H1 (cell line): ENCODE data around the gene DOCK1. TPM values are rescaled to one million over a fixed set of nuclear protein-coding genes. Genes with fewer than 3 reads are reported as not detected.

Source experiments
- CTCF ChIA-PET: fragments of 300-600 bp; sonication (Branson Sonifier 250); formaldehyde crosslinking; loops from one replicate; lab custom pipeline; 2021; ENCODE audit not compliant: partially characterized antibody; lab: Charles Lee
- POLR2A ChIA-PET: fragments of 300-600 bp; sonication (Branson Sonifier 250); formaldehyde crosslinking; loops from one replicate; lab custom pipeline; 2021; ENCODE audit warnings: inconsistent platforms; ENCODE audit not compliant: partially characterized antibody; lab: Charles Lee
- DNase-seq, 2 experiments: peaks; one replicate each; pipeline versions ENCODE4 v3.0.0 to v3.0.0-alpha.2; 2010 to 2022; ENCODE audit warnings: low spot score in 2 of 2, low read depth in 1 of 2, mixed read lengths in 1 of 2
- FAIRE-seq: peaks from 2 replicates; lab custom pipeline; 2011; peaks lifted over from hg19 to GRCh38; lab: Jason Lieb, UNC
- H2AFZ ChIP-seq: 2 replicates; pipeline ENCODE4 v1.8.1; 2012; ENCODE audit warnings: low read length, inconsistent platforms
- H2AK5ac ChIP-seq: 2 replicates; pipeline ENCODE4 v1.6.1; 2013; ENCODE audit warnings: low read depth, low read length
- H2BK120ac ChIP-seq: replicated peaks from 2 replicates; pipeline ENCODE3; 2013; ENCODE audit warnings: low read depth, low read length, inconsistent platforms
- H2BK12ac ChIP-seq: 2 replicates; pipeline ENCODE4 v1.6.1; 2013; ENCODE audit warnings: low read depth, low read length
- H2BK15ac ChIP-seq: 2 replicates; pipeline ENCODE4 v1.6.1; 2013; ENCODE audit warnings: low read length
- H2BK20ac ChIP-seq: 2 replicates; pipeline ENCODE4 v1.6.1; 2013; ENCODE audit warnings: low read length
- H2BK5ac ChIP-seq: 2 replicates; pipeline ENCODE4 v1.6.1; 2013; ENCODE audit warnings: low read depth, low read length
- H3K14ac ChIP-seq: 2 replicates; pipeline ENCODE4 v1.6.1; 2013; ENCODE audit warnings: inconsistent platforms; ENCODE audit not compliant: insufficient read length
- H3K18ac ChIP-seq: 2 replicates; pipeline ENCODE4 v1.6.1; 2013; ENCODE audit warnings: low read length; ENCODE audit errors: extremely low read depth
- H3K23ac ChIP-seq: 2 replicates; pipeline ENCODE4 v1.6.1; 2013; ENCODE audit warnings: inconsistent platforms; ENCODE audit not compliant: insufficient read length
- H3K23me2 ChIP-seq: 2 replicates; pipeline ENCODE4 v1.6.1; 2013; ENCODE audit warnings: low read depth, low read length
- H3K27ac ChIP-seq: 2 replicates; pipeline ENCODE4 v1.6.1; 2011; ENCODE audit warnings: low read depth, low read length, inconsistent platforms
- H3K27me3 ChIP-seq, 4 experiments: replicated peaks in 1 of 4; 1 replicate in 1 of 4; 2 replicates in 3 of 4; pipeline versions ENCODE4 v1.6.1 to v1.8.1; 2011 to 2013; ENCODE audit warnings: low read length in 3 of 4, mild to moderate bottlenecking in 3 of 4, inconsistent platforms in 2 of 4, mixed read lengths in 2 of 4, moderate library complexity in 1 of 4; ENCODE audit not compliant: control insufficient read depth in 3 of 4, insufficient read depth in 3 of 4; ENCODE audit errors: extremely low read depth in 1 of 4
- H3K36me3 ChIP-seq, 4 experiments: 2 replicates each; pipeline versions ENCODE4 v1.6.1 to v1.8.1; 2011 to 2013; ENCODE audit warnings: mild to moderate bottlenecking in 4 of 4, low read length in 3 of 4, moderate library complexity in 2 of 4, control low read depth in 1 of 4, inconsistent platforms in 1 of 4; ENCODE audit not compliant: insufficient read depth in 4 of 4, control insufficient read depth in 2 of 4
- H3K4ac ChIP-seq: replicated peaks from 2 replicates; pipeline ENCODE3; 2013; ENCODE audit warnings: low read length, low read depth, mixed read lengths, inconsistent platforms; ENCODE audit not compliant: insufficient read length
- H3K4me1 ChIP-seq, 4 experiments: replicated peaks in 1 of 4; 1 replicate in 1 of 4; 2 replicates in 3 of 4; pipeline versions ENCODE4 v1.6.1 to v1.8.1; 2011 to 2013; ENCODE audit warnings: low read length in 3 of 4, inconsistent platforms in 2 of 4, mixed read lengths in 1 of 4; ENCODE audit not compliant: insufficient read depth in 4 of 4, control insufficient read depth in 3 of 4
- H3K4me2 ChIP-seq, 2 experiments: 2 replicates each; pipeline versions ENCODE4 v1.6.1 to v1.8.1; 2011 to 2013; ENCODE audit warnings: low read depth in 2 of 2, low read length in 2 of 2, control low read depth in 1 of 2, inconsistent platforms in 1 of 2, mild to moderate bottlenecking in 1 of 2; ENCODE audit not compliant: insufficient read depth in 1 of 2
- H3K4me3 ChIP-seq, 4 experiments: fragments of 200-600, 300-600 bp in 1 of 4; sonication (generic), shearing (Covaris generic), sonication (Bioruptor Twin) in 1 of 4; 2 replicates each; pipeline versions ENCODE4 v1.5.1 to v1.8.1; 2011 to 2016; ENCODE audit warnings: low read length in 4 of 4, low read depth in 3 of 4, control low read depth in 2 of 4, inconsistent platforms in 2 of 4, mild to moderate bottlenecking in 2 of 4, mixed read lengths in 1 of 4, moderate library complexity in 1 of 4; ENCODE audit not compliant: insufficient read depth in 2 of 4; ENCODE audit errors: extremely low read depth in 1 of 4
- H3K56ac ChIP-seq: replicated peaks from 2 replicates; pipeline ENCODE3; 2013; ENCODE audit warnings: low read depth, mild to moderate bottlenecking, mixed read lengths, low read length, inconsistent platforms; ENCODE audit not compliant: insufficient read length
- H3K79me1 ChIP-seq: 2 replicates; pipeline ENCODE4 v1.6.1; 2013; ENCODE audit warnings: low read depth, low read length, control low read depth
- H3K79me2 ChIP-seq, 2 experiments: 2 replicates each; pipeline versions ENCODE4 v1.6.1 to v1.8.1; 2012 to 2013; ENCODE audit warnings: low read length in 2 of 2, mild to moderate bottlenecking in 2 of 2, inconsistent platforms in 1 of 2; ENCODE audit not compliant: insufficient read depth in 2 of 2, control insufficient read depth in 1 of 2
- H3K9ac ChIP-seq, 4 experiments: replicated peaks in 1 of 4; 1 replicate in 1 of 4; 2 replicates in 3 of 4; pipeline versions ENCODE4 v1.6.1 to v1.8.1; 2011 to 2013; ENCODE audit warnings: low read depth in 3 of 4, low read length in 3 of 4, control low read depth in 2 of 4, mild to moderate bottlenecking in 2 of 4, moderate library complexity in 2 of 4, inconsistent platforms in 1 of 4; ENCODE audit errors: extremely low read depth in 1 of 4
- H3K9me3 ChIP-seq, 2 experiments: 2 replicates each; pipeline versions ENCODE4 v1.6.1 to v1.8.1; 2012 to 2013; ENCODE audit warnings: mild to moderate bottlenecking in 2 of 2, moderate library complexity in 2 of 2, control low read depth in 1 of 2, inconsistent platforms in 1 of 2, low read depth in 1 of 2, low read length in 1 of 2, mixed read lengths in 1 of 2; ENCODE audit not compliant: insufficient read depth in 2 of 2
- H4K20me1 ChIP-seq, 2 experiments: replicated peaks in 1 of 2; 2 replicates each; pipeline versions ENCODE3 to v1.8.1; 2011 to 2013; ENCODE audit warnings: inconsistent platforms in 2 of 2, low read length in 2 of 2, mild to moderate bottlenecking in 1 of 2; ENCODE audit not compliant: insufficient read depth in 2 of 2, control insufficient read depth in 1 of 2
- H4K5ac ChIP-seq: 2 replicates; pipeline ENCODE4 v1.6.1; 2013; ENCODE audit warnings: low read length, low read depth, mixed read lengths, inconsistent platforms; ENCODE audit not compliant: insufficient read length
- H4K8ac ChIP-seq: 2 replicates; pipeline ENCODE4 v1.8.0; 2013; ENCODE audit warnings: mild to moderate bottlenecking, moderate library complexity, low read length, inconsistent platforms; ENCODE audit not compliant: insufficient read depth; ENCODE audit errors: extremely low read depth
- H4K91ac ChIP-seq: replicated peaks from 2 replicates; pipeline ENCODE3; 2013; ENCODE audit warnings: low read length, mixed read lengths, inconsistent platforms; ENCODE audit not compliant: insufficient read length
- TBP ChIP-seq: IDR thresholded peaks from 2 replicates; pipeline ENCODE4 v1.6.1; 2011; ENCODE audit warnings: low read depth, low read length, improper control_type of control experiment
- WGBS, 2 experiments: shearing (Covaris generic) in 1 of 2; methylation state at CpG; one replicate each; pipeline versions ENCODE4 v1.1.6 to v1.1.7; 2013 to 2015; ENCODE audit warnings: low lambda C conversion rate in 2 of 2, mixed read lengths in 2 of 2, inconsistent platforms in 1 of 2, low coverage in 1 of 2, missing lambda C conversion rate in 1 of 2; ENCODE audit not compliant: insufficient replicate concordance in 2 of 2, insufficient coverage in 1 of 2, insufficient read length in 1 of 2; ENCODE audit errors: extremely low coverage in 1 of 2, missing lambda C conversion rate in 1 of 2; 5-methylcytosine and 5-hydroxymethylcytosine counted together
- polyA plus RNA-seq, 7 experiments: library from polyadenylated mRNA; depleted of rRNA in 3 of 7; stranded (reverse) in 5 of 7; unstranded in 2 of 7; fragments of >200 nt in 5 of 7; fragments of 200-250 nt in 2 of 7; gene quantifications; 1 replicate in 5 of 7; 2 replicates in 1 of 7; 4 replicates in 1 of 7; pipeline versions ENCODE4 v1.2.1 to v1.2.3, GENCODE V29; 2011 to 2013; ENCODE audit warnings: missing spikeins in 2 of 7, mixed read lengths in 2 of 7
- total RNA-seq: library from RNA; stranded (reverse); fragmentation: NEBNext Ultra II Directional; extraction: Animal tissue kit (Norgen Biotek cat#: 25700); gene quantifications from 2 replicates; pipeline ENCODE4 v1.2.1, GENCODE V29; 2021

Gene DOCK1
- total and polyA plus RNA-seq, 2 of the 8 experiments (the other 6 are each of a cell fraction or from before 2014, with no cell fraction given): 11.6 to 53.0 TPM

DNA sequence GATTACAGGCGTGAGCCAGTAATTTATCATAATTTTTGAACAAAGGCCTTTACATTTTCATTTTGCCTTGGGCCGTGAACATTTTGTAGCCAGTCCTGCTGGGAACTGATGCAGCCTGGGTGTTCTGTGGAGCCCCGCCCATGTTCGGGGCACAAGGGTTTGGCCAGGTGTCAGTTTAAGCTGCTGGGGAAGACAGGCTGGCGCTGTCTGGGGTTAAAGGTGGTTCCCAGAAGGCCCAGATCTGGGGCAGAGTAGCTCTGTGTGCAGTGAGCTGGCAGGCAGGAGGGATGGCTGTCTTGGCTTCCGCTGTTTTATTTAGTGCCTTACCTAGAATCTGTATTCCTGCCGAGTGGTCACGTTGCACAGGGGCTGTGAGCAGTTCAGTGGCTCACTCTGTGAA is 50.2 kb downstream of the DOCK1 start:
- Histone ChIP-seq H4K5ac (no peak overlapping the region), H2BK15ac (no peak overlapping the region), H3K4me2 (no peak overlapping the region), H3K27me3 (no peaks in the 10 kb centered on the region), H3K79me1 (peaks cover 11% of the 10 kb centered on the region), H3K4me3 (no peak overlapping the region), H3K23me2 (peaks cover 25% of the 10 kb centered on the region; the same call in 1 of the 2 replicates), H3K9me3 (peaks cover 6 to 17% of the 10 kb centered on the region in 2 experiments; a peak in 3 of 4 replicates), H4K8ac (peak overlapping the region; percentile 38; the same call in 1 of the 2 replicates), H2AFZ (no peak overlapping the region), H3K4ac (no peak overlapping the region), H2BK20ac (no peak overlapping the region), H4K20me1 (peaks cover 5 to 22% of the 10 kb centered on the region in 2 experiments), H3K9ac (no peak overlapping the region), H2BK12ac (no peak overlapping the region), H4K91ac (no peak overlapping the region), H3K56ac (no peak overlapping the region), H3K18ac (no peak overlapping the region), H3K4me1 (peaks cover 0 to 10% (median 3%) of the 10 kb centered on the region in 4 experiments; a peak in 3 of 7 replicates), H3K14ac (no peak overlapping the region), H2BK5ac (0 out of 2 replicates have a peak overlapping the region, but pooled peaks have one; percentile 12), H3K27ac (no peak overlapping the region), H3K36me3 (no peaks in the 10 kb centered on the region; a peak in 1 of 8 replicates), H2AK5ac (no peak overlapping the region), H2BK120ac (no peak overlapping the region), H3K79me2 (peaks cover 30 to 83% of the 10 kb centered on the region in 2 experiments), H3K23ac (no peak overlapping the region)
- no peak for FAIRE-seq
- WGBS, 2 experiments: 92% methylated on average over 8 of the region's 8 CpGs; no CpG with 5 or more reads in 1 of the 2 experiments
- no peak for DNase-seq
- ChIA-PET CTCF (interaction anchor here (0.6 to 1.1 kb wide), 2 partner anchors 91 to 117 kb away, joined by 3 read pairs; no protein-coding TSS in a partner anchor), POLR2A (no interaction called here)
- no peak for TF ChIP-seq TBP
